Sigmoid colon (tissue), 4 donors: Measurements from ENCODE around the gene C1orf35.

Experiments
- EP300 ChIP-seq, 4 donors: sonication (generic); formaldehyde crosslinking; IDR thresholded peaks; one replicate each; pipeline ENCODE4 v1.6.1; 2017; ENCODE audit warnings: antibody characterized with exemption in 4 of 4
- POLR2A ChIP-seq, 2 donors: fragments of 450-650 bp; IDR thresholded peaks; one replicate each; pipeline ENCODE4 v1.6.1; 2016; ENCODE audit warnings: antibody characterized with exemption in 2 of 2, mild to moderate bottlenecking in 2 of 2, moderate library complexity in 2 of 2
- POLR2AphosphoS5 ChIP-seq, 4 donors: sonication (generic); formaldehyde crosslinking; IDR thresholded peaks; one replicate each; pipeline ENCODE4 v1.6.1; 2017; ENCODE audit warnings: antibody characterized with exemption in 4 of 4
- TF ChIP-seq, protein P1 (sequence below), 4 experiments: fragments of 450-650 bp in 3 of 4; fragments of 200-600 bp in 1 of 4; IDR thresholded peaks; one replicate each; pipeline ENCODE4 v1.5.1; 2016 to 2019; ENCODE audit warnings: antibody characterized with exemption in 4 of 4, mild to moderate bottlenecking in 3 of 4, moderate library complexity in 2 of 4

DNA sequence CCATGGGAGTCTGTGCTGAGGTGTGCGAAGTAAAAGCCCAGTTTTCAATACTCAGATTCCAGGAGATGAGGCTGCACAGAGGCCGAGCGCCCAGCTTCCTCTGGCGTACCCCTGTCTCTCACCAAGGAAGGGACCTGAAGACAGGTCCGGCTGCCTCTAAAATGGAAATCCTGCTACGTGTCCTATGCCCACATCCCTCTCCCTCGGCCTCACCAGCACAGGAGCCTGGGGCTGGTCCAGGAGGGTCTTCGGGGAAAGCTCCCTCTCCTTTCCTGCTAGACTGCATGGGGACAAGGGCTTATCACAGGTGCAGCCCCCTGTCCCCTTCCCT lies 5.6 kb upstream of the C1orf35 start:
- TF ChIP-seq, protein P1, sequence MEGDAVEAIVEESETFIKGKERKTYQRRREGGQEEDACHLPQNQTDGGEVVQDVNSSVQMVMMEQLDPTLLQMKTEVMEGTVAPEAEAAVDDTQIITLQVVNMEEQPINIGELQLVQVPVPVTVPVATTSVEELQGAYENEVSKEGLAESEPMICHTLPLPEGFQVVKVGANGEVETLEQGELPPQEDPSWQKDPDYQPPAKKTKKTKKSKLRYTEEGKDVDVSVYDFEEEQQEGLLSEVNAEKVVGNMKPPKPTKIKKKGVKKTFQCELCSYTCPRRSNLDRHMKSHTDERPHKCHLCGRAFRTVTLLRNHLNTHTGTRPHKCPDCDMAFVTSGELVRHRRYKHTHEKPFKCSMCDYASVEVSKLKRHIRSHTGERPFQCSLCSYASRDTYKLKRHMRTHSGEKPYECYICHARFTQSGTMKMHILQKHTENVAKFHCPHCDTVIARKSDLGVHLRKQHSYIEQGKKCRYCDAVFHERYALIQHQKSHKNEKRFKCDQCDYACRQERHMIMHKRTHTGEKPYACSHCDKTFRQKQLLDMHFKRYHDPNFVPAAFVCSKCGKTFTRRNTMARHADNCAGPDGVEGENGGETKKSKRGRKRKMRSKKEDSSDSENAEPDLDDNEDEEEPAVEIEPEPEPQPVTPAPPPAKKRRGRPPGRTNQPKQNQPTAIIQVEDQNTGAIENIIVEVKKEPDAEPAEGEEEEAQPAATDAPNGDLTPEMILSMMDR (IDR thresholded peaks at IDR 0.05), result no peak
- TF ChIP-seq EP300 (IDR thresholded peaks at IDR 0.05) (no peak), POLR2AphosphoS5 (IDR thresholded peaks at IDR 0.05) (no peak), POLR2A (IDR thresholded peaks at IDR 0.05) (no peak)
